Endothelial cell of hepatic sinusoid (primary cell): ENCODE results near the gene ST6GALNAC5.

ENCODE experiments used
- in situ Hi-C: cut with HindIII; loops from 2 replicates; pipeline ENCODE4 v1.10.0; 2017; ENCODE audit warnings: low sequenced_read_pairs

The ST6GALNAC5 gene

DNA sequence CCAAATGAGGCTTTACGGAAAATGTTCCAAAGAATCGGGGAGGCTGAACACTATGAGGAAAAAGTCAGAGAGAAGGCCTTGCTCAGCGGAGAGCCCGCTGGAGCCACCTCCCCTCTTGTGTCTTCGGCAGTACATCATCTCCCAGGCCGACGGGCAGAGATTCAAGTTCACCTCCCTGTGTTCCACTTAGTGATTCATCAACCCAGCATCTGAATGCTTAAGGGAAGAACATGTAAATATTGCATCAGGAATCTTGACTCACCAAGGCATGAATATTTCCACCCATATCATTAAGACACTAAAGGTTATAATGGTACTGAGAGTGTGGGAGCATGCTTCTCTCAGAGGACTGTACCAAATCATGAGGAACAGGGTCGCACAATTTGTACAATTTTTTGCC is 172.5 kb downstream of the ST6GALNAC5 start:
- in situ Hi-C loops = no loop called here

- in situ Hi-C loops = no loop called here
These were observed 173.5 kb downstream of the ST6GALNAC5 start for GRCh38 chr1:77040826-77041225.

DNA sequence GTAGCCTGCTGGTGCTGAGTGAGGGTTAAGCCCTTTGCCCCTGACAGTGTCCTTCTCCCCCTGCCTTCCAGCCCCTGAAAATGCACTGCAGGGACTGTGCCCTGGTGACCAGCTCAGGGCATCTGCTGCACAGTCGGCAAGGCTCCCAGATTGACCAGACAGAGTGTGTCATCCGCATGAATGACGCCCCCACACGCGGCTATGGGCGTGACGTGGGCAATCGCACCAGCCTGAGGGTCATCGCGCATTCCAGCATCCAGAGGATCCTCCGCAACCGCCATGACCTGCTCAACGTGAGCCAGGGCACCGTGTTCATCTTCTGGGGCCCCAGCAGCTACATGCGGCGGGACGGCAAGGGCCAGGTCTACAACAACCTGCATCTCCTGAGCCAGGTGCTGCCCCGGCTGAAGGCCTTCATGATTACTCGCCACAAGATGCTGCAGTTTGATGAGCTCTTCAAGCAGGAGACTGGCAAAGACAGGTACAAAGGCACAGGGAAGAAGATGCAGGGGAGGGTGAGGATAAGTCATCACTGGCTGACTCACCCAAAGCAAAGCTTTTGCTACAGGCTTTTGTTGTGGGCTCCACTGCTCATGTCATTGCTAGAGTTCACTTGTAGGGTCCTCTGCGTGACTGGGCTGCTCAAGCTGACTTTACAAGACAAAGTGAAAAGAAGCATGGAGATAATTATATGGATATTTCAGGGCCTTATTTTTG is 177.0 kb downstream of the ST6GALNAC5 start:
- in situ Hi-C loops = no loop called here

GRCh38 chr1:77047575-77047974 is 180.3 kb downstream of the ST6GALNAC5 start:
- in situ Hi-C loops = no loop called here

- in situ Hi-C loops = no loop called here
These were observed 180.8 kb downstream of the ST6GALNAC5 start for GRCh38 chr1:77047978-77048614.

DNA sequence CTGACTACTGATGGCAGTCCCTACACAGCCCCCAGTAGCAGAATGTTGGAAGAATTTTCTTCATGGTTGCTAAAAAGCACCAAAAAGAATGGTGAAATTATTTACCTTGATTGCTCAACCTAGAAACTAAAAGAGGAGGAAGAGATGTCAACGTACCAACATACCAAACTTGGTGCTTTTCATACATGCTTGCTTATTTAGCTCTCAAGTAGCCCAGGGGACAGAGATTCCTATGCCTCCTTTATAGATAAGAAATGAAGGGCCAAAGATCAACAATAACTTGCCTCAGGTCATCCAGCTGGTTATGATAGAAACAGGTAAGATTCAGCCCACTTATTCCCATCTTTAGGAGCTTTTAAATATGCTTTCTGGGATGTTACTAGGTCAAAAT is 181.3 kb downstream of the ST6GALNAC5 start:
- in situ Hi-C loops = no loop called here

- in situ Hi-C loops = no loop called here
These were observed 184.1 kb downstream of the ST6GALNAC5 start for GRCh38 chr1:77051425-77051824.

- in situ Hi-C loops = no loop called here
These were observed 189.2 kb downstream of the ST6GALNAC5 start for GRCh38 chr1:77056525-77056924.

GRCh38 chr1:77057994-77058585 is 190.8 kb downstream of the ST6GALNAC5 start:
- in situ Hi-C loops = no loop called here

DNA sequence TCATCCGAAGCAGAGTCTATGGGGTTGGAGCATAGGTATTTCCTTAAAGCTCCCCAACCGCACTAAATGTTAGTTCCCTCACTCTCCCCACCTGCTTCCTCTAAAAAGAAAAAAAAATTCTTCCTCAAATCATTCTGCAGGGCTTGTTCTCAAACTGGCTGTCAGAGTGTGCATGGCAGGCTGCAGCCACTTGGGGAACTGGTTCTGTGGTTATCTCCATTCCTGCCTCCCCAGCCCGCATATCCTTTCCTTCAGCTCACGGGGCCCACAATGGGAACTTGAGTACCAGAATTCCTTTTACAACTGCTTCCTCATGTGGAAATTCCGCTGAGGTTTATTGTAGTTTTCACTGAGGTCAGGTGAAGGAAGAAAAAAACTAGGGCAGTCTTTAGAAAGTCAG is 192.7 kb downstream of the ST6GALNAC5 start:
- in situ Hi-C loops = no loop called here

- in situ Hi-C loops = no loop called here
These were observed 193.9 kb downstream of the ST6GALNAC5 start for GRCh38 chr1:77061162-77061561.

- in situ Hi-C loops = no loop called here
These were observed 195.8 kb downstream of the ST6GALNAC5 start for GRCh38 chr1:77063118-77063517.

DNA sequence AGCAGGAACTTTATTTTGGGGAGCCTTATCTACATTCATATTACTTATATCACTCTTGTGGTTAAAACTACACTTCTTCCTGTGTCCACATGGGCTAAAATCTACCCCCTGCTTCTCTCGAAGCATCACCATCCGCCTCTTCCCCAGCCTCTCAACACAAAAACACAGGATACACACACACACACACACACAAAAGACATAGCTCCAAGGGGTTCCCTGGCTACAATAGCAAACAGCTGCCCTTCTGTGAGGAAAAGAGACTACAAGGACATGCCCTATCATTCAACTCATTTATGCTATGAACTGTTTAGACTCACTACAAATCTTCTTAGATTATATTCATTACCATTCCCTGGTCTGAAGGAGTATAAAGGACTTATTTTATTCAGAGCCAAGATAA is 197.0 kb downstream of the ST6GALNAC5 start:
- in situ Hi-C loops = no loop called here

DNA sequence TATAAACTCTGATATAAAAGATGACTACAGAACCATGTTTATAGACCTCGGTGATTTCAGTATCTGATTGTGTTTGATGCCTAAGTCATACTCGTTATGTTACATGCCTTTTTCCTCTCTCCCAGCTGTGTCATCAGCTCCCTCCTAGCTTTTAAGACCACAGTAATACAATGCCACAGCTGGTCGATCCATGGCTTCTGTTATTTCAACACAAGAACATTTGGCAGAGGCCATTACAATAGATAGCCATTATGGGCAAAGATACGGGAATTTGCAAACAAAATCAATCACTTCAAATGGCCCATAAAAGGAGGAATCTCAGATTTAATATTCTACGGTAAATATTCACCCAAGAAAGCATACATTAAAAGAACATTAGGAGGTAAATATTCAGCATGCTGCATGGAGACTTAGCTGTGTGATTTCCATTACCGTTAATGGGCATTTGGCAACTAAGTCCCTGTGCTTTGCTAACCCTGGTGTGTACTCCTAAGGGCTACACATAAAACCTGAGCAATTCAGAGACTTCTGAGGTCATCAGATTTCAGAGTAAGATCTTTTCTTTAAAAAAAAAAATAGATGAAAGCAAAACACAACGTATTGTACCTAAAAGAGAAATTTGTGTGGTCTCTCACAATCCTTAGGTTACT is 198.5 kb downstream of the ST6GALNAC5 start:
- in situ Hi-C loops = no loop called here

- in situ Hi-C loops = no loop called here
These were observed 200.7 kb downstream of the ST6GALNAC5 start for GRCh38 chr1:77068013-77068412.

- in situ Hi-C loops = no loop called here
These were observed 209.5 kb downstream of the ST6GALNAC5 start for GRCh38 chr1:77076759-77077158.

- in situ Hi-C loops = no loop called here
These were observed 214.6 kb downstream of the ST6GALNAC5 start for GRCh38 chr1:77081834-77082233.

GRCh38 chr1:77084457-77084856 is 217.2 kb downstream of the ST6GALNAC5 start:
- in situ Hi-C loops = no loop called here

GRCh38 chr1:77085109-77085508 is 217.8 kb downstream of the ST6GALNAC5 start:
- in situ Hi-C loops = no loop called here

DNA sequence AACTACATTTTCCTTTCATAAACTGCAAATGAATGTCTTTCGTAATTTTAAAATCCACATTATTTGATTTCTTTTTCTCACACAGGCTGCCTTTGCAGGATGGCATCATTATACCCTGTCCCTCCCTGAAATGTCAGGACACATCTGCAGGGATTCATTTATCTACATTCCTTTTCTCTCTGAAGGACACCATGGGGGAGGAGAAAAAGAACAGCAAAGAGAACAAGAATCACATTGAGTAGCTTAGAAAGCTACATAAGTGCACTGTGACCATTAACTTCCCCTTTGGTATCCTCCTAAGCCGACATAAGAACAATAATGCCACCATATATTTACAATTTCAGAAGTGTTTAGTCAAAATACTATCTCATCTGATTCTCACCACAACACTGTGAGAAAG is 222.5 kb downstream of the ST6GALNAC5 start:
- in situ Hi-C loops = no loop called here

DNA sequence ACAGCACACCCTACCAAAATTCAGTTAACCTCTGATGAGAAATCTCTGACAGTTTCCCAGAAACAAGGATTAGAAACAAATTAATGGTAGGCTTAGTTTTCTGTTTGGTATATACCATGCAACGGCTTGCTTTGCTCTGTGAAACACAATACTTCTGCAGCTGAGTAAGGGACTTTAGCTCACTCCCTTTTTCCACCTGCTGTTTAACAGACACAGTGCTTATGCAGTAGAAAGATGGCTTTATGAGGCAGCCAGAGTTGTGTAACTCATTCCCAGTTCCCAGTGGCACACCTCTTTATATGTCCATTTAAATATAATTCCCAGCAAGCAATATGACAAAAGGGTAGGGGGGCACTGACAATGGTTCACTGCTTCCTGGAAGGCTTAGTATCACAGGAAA is 228.0 kb downstream of the ST6GALNAC5 start:
- in situ Hi-C loops = no loop called here
